ENCODE data around the gene SLC38A5. TPM values are rescaled to one million over a fixed set of nuclear protein-coding genes. Genes with fewer than 3 reads are reported as not detected.

SLC38A5 gene
- total RNA-seq, 2 donors from 2014 or later = 70.7 to 156 TPM

- H3K4me3 Mint-ChIP-seq = no peak overlapping the region
- peaks cover 0 to 3% of the 10 kb centered on the region in 2 donors for H3K27me3 Mint-ChIP-seq
- DNase-seq (ENCODE audit: low spot score) = no peak
- no peak overlapping the region for H3K27ac Mint-ChIP-seq
- no peaks in the 10 kb centered on the region for H3K9me3 Mint-ChIP-seq
- peaks cover under 1% of the 10 kb centered on the region for H3K36me3 Mint-ChIP-seq
- peaks cover 27 to 36% of the 10 kb centered on the region in 2 donors for H3K4me1 Mint-ChIP-seq (ENCODE audit: low read depth in 2 of 2)
- ATAC-seq = no peak
Observed at GRCh38 chrX:48471504-48471903, 1.4 kb upstream of the SLC38A5 start.

DNA sequence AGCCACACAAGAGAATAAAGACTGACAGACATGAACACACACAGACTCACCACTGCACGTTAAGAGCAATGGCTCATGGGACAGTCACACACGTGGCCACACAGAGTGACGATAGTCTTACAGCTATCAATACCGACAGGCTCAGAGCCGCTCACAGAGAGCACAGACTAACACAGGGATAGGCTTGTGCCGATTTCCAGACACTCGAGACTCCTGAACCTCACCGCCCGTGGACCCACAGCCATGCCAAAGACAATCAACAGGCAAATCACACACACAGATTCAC lies 716 bp upstream of the SLC38A5 start:
- DNase-seq (ENCODE audit: low spot score) (no peak), ATAC-seq (no peak)
- Mint-ChIP-seq H3K9me3 (no peaks in the 10 kb centered on the region), H3K27ac (no peak overlapping the region), H3K27me3 (peaks cover 0 to 3% of the 10 kb centered on the region in 2 donors), H3K36me3 (no peaks in the 10 kb centered on the region), H3K4me1 (ENCODE audit: low read depth in 2 of 2) (peaks cover 26 to 36% of the 10 kb centered on the region in 2 donors), H3K4me3 (no peak overlapping the region)

DNA sequence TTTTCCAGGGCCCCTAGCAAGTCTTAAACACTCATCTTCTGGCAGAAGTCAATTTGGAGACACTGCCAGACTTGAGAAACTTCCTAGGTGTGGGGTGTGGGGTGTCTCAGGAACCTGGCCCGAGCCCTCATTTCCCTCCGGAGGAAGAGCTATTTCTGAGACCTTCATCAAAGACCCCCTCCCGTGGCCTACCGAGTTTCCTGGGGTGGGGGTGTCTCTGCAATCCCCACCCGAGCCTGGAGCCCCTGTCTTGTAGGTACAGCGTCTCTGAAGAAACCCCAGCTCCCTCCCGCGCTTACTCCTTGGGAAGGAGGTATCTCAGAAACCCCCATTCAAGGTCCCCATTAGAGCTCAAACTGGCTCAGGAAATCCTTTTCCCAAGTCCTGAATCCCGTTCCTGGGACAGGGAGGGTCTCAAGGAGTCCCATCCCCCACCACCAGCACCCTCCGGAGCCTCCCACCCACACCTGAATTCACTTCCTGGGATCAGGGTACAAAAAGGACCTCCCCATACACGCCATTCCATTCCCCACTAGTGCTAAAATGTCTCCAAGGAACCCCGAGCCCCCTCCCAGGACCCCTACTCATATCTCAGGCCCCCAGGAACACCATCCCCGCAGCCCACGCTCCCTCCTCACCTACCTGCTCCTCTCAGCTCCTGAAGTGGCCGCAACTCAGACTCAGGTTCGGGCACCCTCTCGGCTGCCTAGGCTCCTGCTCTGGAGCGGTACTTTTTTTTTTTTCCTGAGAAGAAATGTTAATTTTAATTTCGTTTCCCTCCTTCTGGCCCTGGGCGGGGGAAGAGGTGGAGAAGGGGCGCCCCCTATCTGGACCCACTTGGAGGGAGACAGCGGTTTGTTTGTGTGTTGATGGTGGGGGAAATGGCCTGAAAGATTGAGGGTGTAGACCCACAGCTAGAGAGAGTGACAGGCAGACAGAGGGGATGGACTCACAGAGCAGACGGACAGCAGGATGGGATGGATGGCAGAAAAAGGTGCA lies 1.1 kb downstream of the SLC38A5 start:
- H3K36me3 Mint-ChIP-seq = peaks cover 8% of the 10 kb centered on the region
- H3K27ac Mint-ChIP-seq = peak overlapping the region; percentile 85 to 87
- H3K4me1 Mint-ChIP-seq (ENCODE audit: low read depth in 2 of 2) = peaks cover 33 to 42% of the 10 kb centered on the region in 2 donors
- peaks cover 0 to 3% of the 10 kb centered on the region in 2 donors for H3K27me3 Mint-ChIP-seq
- H3K4me3 Mint-ChIP-seq = peak overlapping the region; percentile 98
- H3K9me3 Mint-ChIP-seq = no peaks in the 10 kb centered on the region
- ATAC-seq = peak; percentile 36 to 72
- DNase-seq (ENCODE audit: low spot score) = no peak

DNA sequence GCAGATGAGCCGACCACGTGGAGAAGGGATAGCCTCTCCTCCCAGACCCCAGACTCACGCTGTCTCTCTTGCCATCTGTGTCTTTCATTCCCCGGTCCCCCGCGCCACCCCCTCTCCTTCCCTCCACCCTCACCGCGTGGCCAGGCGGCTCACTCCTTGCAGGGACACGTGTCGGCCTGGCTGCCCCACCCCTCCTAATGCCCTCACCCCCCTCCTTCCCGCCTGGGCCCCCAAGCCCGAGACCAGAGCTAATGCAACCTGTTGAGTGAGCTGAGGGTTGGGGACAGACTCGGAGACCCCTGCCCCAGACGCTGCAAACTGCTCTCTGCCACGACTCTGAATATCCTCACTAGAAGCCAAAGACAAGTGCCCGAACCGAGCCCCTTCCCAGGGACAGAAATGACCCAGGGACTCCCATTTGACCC lies 1.8 kb downstream of the SLC38A5 start:
- H3K36me3 Mint-ChIP-seq = peaks cover 8% of the 10 kb centered on the region
- peak in 1 of 2 donors; percentile 68 for ATAC-seq
- no peak for DNase-seq (ENCODE audit: low spot score)
- peaks cover 0 to 3% of the 10 kb centered on the region in 2 donors for H3K27me3 Mint-ChIP-seq
- H3K4me3 Mint-ChIP-seq = peak overlapping the region; percentile 98
- peaks cover 34 to 42% of the 10 kb centered on the region in 2 donors for H3K4me1 Mint-ChIP-seq (ENCODE audit: low read depth in 2 of 2)
- H3K27ac Mint-ChIP-seq = peak overlapping the region; percentile 85 to 87
- H3K9me3 Mint-ChIP-seq = no peaks in the 10 kb centered on the region

- no peaks in the 10 kb centered on the region for H3K9me3 Mint-ChIP-seq
- peaks cover 37 to 42% of the 10 kb centered on the region in 2 donors for H3K4me1 Mint-ChIP-seq (ENCODE audit: low read depth in 2 of 2)
- H3K4me3 Mint-ChIP-seq = peak overlapping the region; percentile 98
- peaks cover 0 to 6% of the 10 kb centered on the region in 2 donors for H3K27me3 Mint-ChIP-seq
- H3K27ac Mint-ChIP-seq = peak overlapping the region; percentile 85 to 87
- no peak for DNase-seq (ENCODE audit: low spot score)
- ATAC-seq = no peak
- peaks cover 8% of the 10 kb centered on the region for H3K36me3 Mint-ChIP-seq
Observed at GRCh38 chrX:48467281-48467761, 2.7 kb downstream of the SLC38A5 start.

DNA sequence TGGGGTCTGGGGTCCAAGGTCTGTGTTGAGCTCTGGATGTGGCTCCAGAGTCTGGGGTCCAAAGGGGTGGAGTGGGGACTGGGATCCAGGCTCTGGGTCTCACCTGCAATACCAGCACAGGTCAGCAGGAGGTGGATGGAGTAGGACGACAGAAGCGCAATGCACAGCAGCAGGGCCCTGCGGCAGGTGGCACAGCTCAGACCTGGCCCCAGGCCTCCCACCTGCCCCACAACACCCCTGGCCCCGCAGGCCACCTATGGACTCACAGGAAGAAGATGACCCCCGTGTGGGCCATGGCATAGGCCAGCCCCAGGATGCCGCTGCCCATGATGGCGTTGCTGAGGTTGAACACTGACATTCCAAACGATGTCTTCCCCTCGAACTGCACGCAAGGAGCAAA lies 3.4 kb downstream of the SLC38A5 start:
- ATAC-seq (peak; percentile 3 to 38), DNase-seq (ENCODE audit: low spot score) (no peak)
- Mint-ChIP-seq H3K4me3 (peak overlapping the region; percentile 98), H3K27me3 (peaks cover 0 to 6% of the 10 kb centered on the region in 2 donors), H3K27ac (no peak overlapping the region), H3K4me1 (ENCODE audit: low read depth in 2 of 2) (peaks cover 40 to 42% of the 10 kb centered on the region in 2 donors), H3K9me3 (no peaks in the 10 kb centered on the region), H3K36me3 (peaks cover 8% of the 10 kb centered on the region)

DNA sequence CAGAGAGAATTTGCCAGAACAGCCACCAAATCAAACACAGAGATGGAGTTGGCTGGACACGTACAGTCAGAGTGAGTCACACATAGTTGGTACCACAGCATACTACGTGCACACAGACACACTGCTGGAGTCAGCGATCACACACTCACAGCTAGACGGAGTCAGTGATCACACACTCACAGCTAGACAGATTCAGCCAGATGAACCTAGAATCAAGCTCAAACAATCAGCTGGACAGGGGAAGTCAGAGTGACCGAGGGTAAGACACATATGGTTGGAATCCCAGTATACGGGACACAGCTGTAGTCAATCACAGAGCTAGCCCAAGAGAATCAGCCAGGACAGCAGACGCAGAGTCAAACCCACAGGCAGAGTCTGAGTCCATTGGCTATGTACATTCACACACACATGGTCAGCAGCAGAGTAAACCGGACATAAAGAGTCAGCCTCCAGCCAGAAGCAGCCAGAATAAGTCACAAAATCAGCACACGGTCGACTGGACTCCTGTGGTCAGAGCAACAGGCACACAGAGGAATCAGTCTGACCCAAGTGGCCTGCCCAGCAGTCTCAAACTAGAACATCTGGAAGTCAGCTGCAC lies 4.6 kb downstream of the SLC38A5 start:
- peaks cover 0 to 6% of the 10 kb centered on the region in 2 donors for H3K27me3 Mint-ChIP-seq
- no peaks in the 10 kb centered on the region for H3K9me3 Mint-ChIP-seq
- H3K36me3 Mint-ChIP-seq = peaks cover 8% of the 10 kb centered on the region
- DNase-seq (ENCODE audit: low spot score) = no peak
- H3K4me3 Mint-ChIP-seq = peak overlapping the region; percentile 13
- H3K4me1 Mint-ChIP-seq (ENCODE audit: low read depth in 2 of 2) = peaks cover 37 to 40% of the 10 kb centered on the region in 2 donors
- no peak for ATAC-seq
- H3K27ac Mint-ChIP-seq = no peak overlapping the region

DNA sequence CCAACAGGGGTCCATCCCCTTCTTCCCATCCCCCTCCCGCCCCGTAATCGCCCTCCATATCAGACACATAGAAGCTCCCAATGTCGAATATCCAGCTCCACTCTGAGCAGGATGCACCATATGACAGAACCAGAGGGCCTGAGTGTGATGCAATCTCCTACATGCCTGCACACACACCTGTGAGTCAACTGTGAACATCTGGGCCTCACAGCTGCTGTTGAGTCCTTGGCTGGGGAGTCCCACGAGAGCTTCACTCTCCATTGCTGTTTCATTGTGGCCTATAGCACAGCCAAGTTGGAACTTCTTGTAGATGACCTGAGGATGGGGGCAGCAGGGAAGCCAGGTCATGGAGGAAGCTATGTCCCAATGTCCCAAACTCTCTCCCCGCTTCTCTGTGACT lies 8.2 kb downstream of the SLC38A5 start:
- ATAC-seq (no peak), DNase-seq (ENCODE audit: low spot score) (no peak)
- Mint-ChIP-seq H3K27ac (no peak overlapping the region), H3K27me3 (peaks cover 0 to 3% of the 10 kb centered on the region in 2 donors), H3K9me3 (no peaks in the 10 kb centered on the region), H3K36me3 (peaks cover 20% of the 10 kb centered on the region), H3K4me1 (ENCODE audit: low read depth in 2 of 2) (peaks cover 13 to 20% of the 10 kb centered on the region in 2 donors), H3K4me3 (no peak overlapping the region)

DNA sequence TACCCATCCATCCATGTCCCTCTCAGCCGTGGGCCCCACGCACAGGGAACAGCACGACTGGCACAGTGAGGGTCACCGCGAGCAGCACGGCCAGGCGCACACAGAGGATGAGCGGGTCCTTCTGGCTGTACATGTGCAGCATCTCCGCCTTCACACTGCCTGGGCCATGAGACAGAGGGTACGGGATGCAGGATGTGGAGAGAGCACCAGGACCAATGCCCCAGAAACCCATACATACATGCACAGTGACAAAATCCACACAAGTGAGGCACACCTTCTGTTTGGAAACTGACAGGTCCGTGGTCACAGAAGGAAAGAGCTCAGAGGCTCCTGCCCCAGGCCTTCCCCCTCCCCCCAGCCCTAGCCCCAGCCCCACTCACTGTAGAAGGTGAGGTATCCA lies 9.5 kb downstream of the SLC38A5 start:
- peaks cover 0 to 3% of the 10 kb centered on the region in 2 donors for H3K27me3 Mint-ChIP-seq
- H3K4me3 Mint-ChIP-seq = no peak overlapping the region
- H3K27ac Mint-ChIP-seq = no peak overlapping the region
- no peaks in the 10 kb centered on the region for H3K9me3 Mint-ChIP-seq
- DNase-seq (ENCODE audit: low spot score) = no peak
- no peak for ATAC-seq
- H3K4me1 Mint-ChIP-seq (ENCODE audit: low read depth in 2 of 2) = peaks cover 8 to 15% of the 10 kb centered on the region in 2 donors
- peaks cover 20% of the 10 kb centered on the region for H3K36me3 Mint-ChIP-seq

GRCh38 chrX:48460031-48460430 lies 10.0 kb downstream of the SLC38A5 start:
- Mint-ChIP-seq H3K9me3 (no peaks in the 10 kb centered on the region), H3K27ac (no peak overlapping the region), H3K4me3 (no peak overlapping the region), H3K36me3 (peaks cover 15% of the 10 kb centered on the region), H3K27me3 (peaks cover 0 to 3% of the 10 kb centered on the region in 2 donors), H3K4me1 (ENCODE audit: low read depth in 2 of 2) (peaks cover 2 to 9% of the 10 kb centered on the region in 2 donors)
- ATAC-seq (no peak), DNase-seq (ENCODE audit: low spot score) (no peak)

DNA sequence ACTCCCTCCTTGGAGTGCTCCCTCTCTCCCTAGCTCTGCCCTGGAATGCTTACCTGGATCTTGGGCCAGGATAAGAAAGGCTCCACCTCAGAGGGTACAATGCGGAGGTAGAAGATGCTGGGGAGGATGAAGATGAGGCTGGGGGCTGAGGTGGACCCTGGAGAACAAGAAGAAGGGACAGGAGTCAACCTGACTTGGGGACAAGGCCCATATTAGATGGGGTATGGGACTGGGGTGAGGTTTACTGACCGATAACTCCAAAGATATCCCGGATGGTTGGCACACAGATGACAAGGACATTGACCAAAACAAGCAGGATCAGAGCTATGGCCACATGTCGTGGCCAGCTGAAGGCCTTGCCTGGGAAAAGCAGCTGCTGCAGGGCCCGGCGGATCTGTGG lies 10.6 kb downstream of the SLC38A5 start:
- DNase-seq (ENCODE audit: low spot score) (no peak), ATAC-seq (no peak)
- Mint-ChIP-seq H3K4me3 (no peak overlapping the region), H3K36me3 (peaks cover 12% of the 10 kb centered on the region), H3K9me3 (no peaks in the 10 kb centered on the region), H3K27me3 (peaks cover 0 to 3% of the 10 kb centered on the region in 2 donors), H3K4me1 (ENCODE audit: low read depth in 2 of 2) (peaks cover 0 to 8% of the 10 kb centered on the region in 2 donors), H3K27ac (no peak overlapping the region)

- ATAC-seq (no peak), DNase-seq (ENCODE audit: low spot score) (no peak)
- Mint-ChIP-seq H3K27me3 (peaks cover 0 to 3% of the 10 kb centered on the region in 2 donors), H3K9me3 (no peaks in the 10 kb centered on the region), H3K27ac (no peak overlapping the region), H3K4me1 (ENCODE audit: low read depth in 2 of 2) (peaks cover 0 to 6% of the 10 kb centered on the region in 2 donors), H3K4me3 (no peak overlapping the region), H3K36me3 (peaks cover 12% of the 10 kb centered on the region)
Observed at GRCh38 chrX:48458711-48459110, 11.3 kb downstream of the SLC38A5 start.

DNA sequence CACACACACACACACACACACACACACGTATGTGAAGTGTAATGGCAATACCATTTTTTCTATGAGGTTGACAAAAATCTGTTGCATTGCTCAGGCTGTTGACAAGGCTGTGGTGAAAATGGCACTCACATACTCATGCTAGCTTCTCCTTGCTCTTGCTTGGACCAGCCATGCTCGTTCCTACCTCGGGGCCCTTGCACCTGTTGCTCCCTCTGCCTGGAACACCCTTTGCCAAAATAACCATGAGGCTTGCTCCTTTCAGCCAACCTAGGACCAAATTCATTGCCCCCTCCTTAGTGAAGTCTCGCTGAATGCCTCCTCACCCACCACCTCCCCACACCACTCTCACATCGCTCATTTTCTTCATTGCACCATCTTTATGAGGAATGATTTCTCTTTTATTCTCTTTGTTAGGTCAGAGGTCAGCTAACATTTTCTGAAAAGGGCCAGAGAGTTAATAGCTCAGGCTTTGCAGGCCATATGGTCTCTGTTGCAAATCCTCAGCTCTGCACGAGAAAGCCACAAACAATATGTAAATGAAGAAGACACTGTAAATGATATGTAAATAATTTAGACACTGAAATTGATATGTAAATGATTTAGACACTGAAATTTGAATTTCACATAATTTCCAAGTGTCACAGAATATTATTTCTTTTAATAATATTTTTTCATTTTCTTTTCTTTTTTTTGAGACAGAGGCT lies 13.3 kb downstream of the SLC38A5 start:
- Mint-ChIP-seq H3K36me3 (peaks cover 12% of the 10 kb centered on the region), H3K27ac (no peak overlapping the region), H3K4me1 (ENCODE audit: low read depth in 2 of 2) (peaks cover 0 to under 1% of the 10 kb centered on the region in 2 donors), H3K4me3 (no peak overlapping the region), H3K9me3 (no peaks in the 10 kb centered on the region), H3K27me3 (no peaks in the 10 kb centered on the region)
- ATAC-seq = peak in 1 of 2 donors; percentile 37
- no peak for DNase-seq (ENCODE audit: low spot score)
